GM23338 (cell line): ENCODE data around the gene PPARD.

Experiments used
- EZH2 ChIP-seq: fragments of 200-600 bp; sonication (generic); IDR thresholded peaks from one replicate; pipeline ENCODE4 v1.8.0; 2017; ENCODE audit warnings: antibody characterized with exemption, mild to moderate bottlenecking, low read depth; ENCODE audit not compliant: unreplicated experiment
- POLR2AphosphoS5 ChIP-seq: IDR thresholded peaks from 2 replicates; pipeline ENCODE4 v1.6.1; 2016; ENCODE audit warnings: antibody characterized with exemption, low read depth
- TF ChIP-seq, protein P1 (sequence below): IDR thresholded peaks from one replicate; pipeline ENCODE4 v1.6.1; 2018; ENCODE audit warnings: antibody characterized with exemption; ENCODE audit not compliant: unreplicated experiment
- TF ChIP-seq, protein P2 (sequence below), 2 experiments: fragments of 200-600 bp in 1 of 2; sonication (generic) in 1 of 2; conservative IDR thresholded peaks; 2 replicates each; pipeline versions ENCODE4 v1.5.1 to v1.6.1; 2016 to 2017; ENCODE audit warnings: antibody characterized with exemption in 2 of 2, low read depth in 2 of 2, mild to moderate bottlenecking in 2 of 2, moderate library complexity in 1 of 2
- TF ChIP-seq, protein P3 (sequence below): IDR thresholded peaks from 2 replicates; pipeline ENCODE4 v1.6.1; 2016; ENCODE audit warnings: antibody characterized with exemption

DNA sequence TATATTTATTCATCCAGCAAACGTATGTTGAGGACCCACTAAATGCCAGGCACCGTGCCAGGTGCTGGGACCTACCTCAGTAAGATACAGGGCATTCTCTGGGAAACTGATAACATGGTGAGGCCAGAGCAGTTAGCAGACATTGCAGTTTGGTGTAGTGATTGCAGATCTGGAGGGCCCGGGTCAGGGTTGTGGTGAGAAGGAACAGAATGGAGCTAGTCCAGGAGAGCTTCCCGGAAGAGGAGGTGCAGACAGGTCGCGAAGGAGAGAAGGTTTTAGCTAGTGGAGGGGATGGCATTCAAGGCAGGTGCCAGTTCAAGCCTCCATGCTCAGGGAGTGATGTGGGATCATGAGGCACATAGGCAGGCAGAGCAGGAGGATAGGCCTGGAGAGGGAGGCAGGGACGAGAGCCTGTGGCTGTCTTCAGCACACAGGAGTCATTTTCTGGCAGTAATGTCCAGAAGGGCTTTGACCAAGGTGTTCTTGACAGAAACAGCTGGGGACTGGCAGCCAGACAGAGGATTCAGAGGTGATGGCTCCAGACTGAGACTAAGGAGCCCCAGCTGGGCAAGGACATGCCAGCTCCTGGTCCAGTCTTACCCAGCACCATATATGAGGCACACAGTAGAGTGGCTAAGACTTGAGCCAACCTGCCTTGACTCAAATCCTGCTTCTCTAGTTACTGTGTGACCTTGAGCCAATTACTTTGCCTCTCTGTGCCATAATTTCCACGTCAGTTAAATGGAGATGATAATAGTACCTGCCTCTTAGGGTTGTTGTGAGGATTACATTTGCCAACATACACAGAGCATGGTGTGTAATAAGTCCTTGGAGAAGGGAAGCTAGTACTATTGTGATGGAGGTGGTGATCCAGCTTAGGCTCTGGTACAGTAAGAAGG is 61.4 kb downstream of the PPARD start:
- TF ChIP-seq, protein P1, sequence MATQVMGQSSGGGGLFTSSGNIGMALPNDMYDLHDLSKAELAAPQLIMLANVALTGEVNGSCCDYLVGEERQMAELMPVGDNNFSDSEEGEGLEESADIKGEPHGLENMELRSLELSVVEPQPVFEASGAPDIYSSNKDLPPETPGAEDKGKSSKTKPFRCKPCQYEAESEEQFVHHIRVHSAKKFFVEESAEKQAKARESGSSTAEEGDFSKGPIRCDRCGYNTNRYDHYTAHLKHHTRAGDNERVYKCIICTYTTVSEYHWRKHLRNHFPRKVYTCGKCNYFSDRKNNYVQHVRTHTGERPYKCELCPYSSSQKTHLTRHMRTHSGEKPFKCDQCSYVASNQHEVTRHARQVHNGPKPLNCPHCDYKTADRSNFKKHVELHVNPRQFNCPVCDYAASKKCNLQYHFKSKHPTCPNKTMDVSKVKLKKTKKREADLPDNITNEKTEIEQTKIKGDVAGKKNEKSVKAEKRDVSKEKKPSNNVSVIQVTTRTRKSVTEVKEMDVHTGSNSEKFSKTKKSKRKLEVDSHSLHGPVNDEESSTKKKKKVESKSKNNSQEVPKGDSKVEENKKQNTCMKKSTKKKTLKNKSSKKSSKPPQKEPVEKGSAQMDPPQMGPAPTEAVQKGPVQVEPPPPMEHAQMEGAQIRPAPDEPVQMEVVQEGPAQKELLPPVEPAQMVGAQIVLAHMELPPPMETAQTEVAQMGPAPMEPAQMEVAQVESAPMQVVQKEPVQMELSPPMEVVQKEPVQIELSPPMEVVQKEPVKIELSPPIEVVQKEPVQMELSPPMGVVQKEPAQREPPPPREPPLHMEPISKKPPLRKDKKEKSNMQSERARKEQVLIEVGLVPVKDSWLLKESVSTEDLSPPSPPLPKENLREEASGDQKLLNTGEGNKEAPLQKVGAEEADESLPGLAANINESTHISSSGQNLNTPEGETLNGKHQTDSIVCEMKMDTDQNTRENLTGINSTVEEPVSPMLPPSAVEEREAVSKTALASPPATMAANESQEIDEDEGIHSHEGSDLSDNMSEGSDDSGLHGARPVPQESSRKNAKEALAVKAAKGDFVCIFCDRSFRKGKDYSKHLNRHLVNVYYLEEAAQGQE = no peak
- TF ChIP-seq, protein P2, sequence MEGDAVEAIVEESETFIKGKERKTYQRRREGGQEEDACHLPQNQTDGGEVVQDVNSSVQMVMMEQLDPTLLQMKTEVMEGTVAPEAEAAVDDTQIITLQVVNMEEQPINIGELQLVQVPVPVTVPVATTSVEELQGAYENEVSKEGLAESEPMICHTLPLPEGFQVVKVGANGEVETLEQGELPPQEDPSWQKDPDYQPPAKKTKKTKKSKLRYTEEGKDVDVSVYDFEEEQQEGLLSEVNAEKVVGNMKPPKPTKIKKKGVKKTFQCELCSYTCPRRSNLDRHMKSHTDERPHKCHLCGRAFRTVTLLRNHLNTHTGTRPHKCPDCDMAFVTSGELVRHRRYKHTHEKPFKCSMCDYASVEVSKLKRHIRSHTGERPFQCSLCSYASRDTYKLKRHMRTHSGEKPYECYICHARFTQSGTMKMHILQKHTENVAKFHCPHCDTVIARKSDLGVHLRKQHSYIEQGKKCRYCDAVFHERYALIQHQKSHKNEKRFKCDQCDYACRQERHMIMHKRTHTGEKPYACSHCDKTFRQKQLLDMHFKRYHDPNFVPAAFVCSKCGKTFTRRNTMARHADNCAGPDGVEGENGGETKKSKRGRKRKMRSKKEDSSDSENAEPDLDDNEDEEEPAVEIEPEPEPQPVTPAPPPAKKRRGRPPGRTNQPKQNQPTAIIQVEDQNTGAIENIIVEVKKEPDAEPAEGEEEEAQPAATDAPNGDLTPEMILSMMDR (conservative IDR thresholded peaks at IDR 0.05; ENCODE audit: low read depth in 2 of 2) = no peak
- TF ChIP-seq EZH2 (no peak), POLR2AphosphoS5 (no peak)
- TF ChIP-seq, protein P3, sequence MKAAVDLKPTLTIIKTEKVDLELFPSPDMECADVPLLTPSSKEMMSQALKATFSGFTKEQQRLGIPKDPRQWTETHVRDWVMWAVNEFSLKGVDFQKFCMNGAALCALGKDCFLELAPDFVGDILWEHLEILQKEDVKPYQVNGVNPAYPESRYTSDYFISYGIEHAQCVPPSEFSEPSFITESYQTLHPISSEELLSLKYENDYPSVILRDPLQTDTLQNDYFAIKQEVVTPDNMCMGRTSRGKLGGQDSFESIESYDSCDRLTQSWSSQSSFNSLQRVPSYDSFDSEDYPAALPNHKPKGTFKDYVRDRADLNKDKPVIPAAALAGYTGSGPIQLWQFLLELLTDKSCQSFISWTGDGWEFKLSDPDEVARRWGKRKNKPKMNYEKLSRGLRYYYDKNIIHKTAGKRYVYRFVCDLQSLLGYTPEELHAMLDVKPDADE = no peak
